NCI-H2196 (cell line): ENCODE measurements around the gene TCL1B.
A peak's percentile ranks its signal among the peaks of the same experiment; 100 is the strongest.

Source experiments
- DNase-seq: peaks from one replicate; lab custom pipeline; 2025; ENCODE audit not compliant: unreplicated experiment; lab: John Stamatoyannopoulos, UW

TCL1B gene

GRCh38 chr14:95666450-95666849 lies 19.8 kb upstream of the TCL1B start:
- no peak for DNase-seq

- DNase-seq = peak; percentile 54
Observed at GRCh38 chr14:95667249-95667693, 19.0 kb upstream of the TCL1B start.

GRCh38 chr14:95668235-95668772 lies 17.9 kb upstream of the TCL1B start:
- no peak for DNase-seq

GRCh38 chr14:95674613-95675012 lies 11.6 kb upstream of the TCL1B start:
- DNase-seq = no peak

- DNase-seq = no peak
Observed at GRCh38 chr14:95675486-95675885, 10.7 kb upstream of the TCL1B start.

GRCh38 chr14:95677179-95677835 lies 8.9 kb upstream of the TCL1B start:
- no peak for DNase-seq

- DNase-seq = no peak
Observed at GRCh38 chr14:95679148-95679815, 6.9 kb upstream of the TCL1B start.

- peak; percentile 47 for DNase-seq
Observed at GRCh38 chr14:95679998-95680735, 6.1 kb upstream of the TCL1B start.

GRCh38 chr14:95681153-95681552 lies 5.1 kb upstream of the TCL1B start:
- no peak for DNase-seq

- DNase-seq = no peak
Observed at GRCh38 chr14:95683793-95684192, 2.4 kb upstream of the TCL1B start.

- DNase-seq = no peak
Observed at GRCh38 chr14:95686935-95687334, 709 bp downstream of the TCL1B start.

- DNase-seq = no peak
Observed at GRCh38 chr14:95689441-95689840, 3.2 kb downstream of the TCL1B start.

- DNase-seq = no peak
Observed at GRCh38 chr14:95690815-95691214, 4.6 kb downstream of the TCL1B start.

- no peak for DNase-seq
Observed at GRCh38 chr14:95691591-95691990, 5.4 kb downstream of the TCL1B start.

GRCh38 chr14:95692109-95692508 lies 5.9 kb downstream of the TCL1B start:
- no peak for DNase-seq

- DNase-seq = no peak
Observed at GRCh38 chr14:95695051-95695450, 8.8 kb downstream of the TCL1B start.

- DNase-seq = no peak
Observed at GRCh38 chr14:95695913-95696312, 9.7 kb downstream of the TCL1B start.

GRCh38 chr14:95696741-95697140 lies 10.5 kb downstream of the TCL1B start:
- DNase-seq = no peak

GRCh38 chr14:95697764-95698163 lies 11.5 kb downstream of the TCL1B start:
- no peak for DNase-seq

GRCh38 chr14:95698287-95698686 lies 12.1 kb downstream of the TCL1B start:
- DNase-seq = no peak

GRCh38 chr14:95699412-95699811 lies 13.2 kb downstream of the TCL1B start:
- no peak for DNase-seq
